HCT116 (cell line): Measurements from ENCODE around the gene ATP6AP1. TPM values are rescaled to one million over a fixed set of nuclear protein-coding genes. Genes with fewer than 3 reads are reported as not detected.

Experiments used
- ATAC-seq: fragments of 200-7000 bp; cut with Tn5 transposase; 2 replicates; pipeline ENCODE4 v1.9.1; 2020; ENCODE audit warnings: mild to moderate bottlenecking, moderate library complexity
- BruUV-seq: library from RNA; stranded (reverse); fragments of 400-500 nt; replicated peaks from 2 replicates; lab custom pipeline; 2021; lab: Mats Ljungman, UMichigan
- CTCF ChIA-PET: fragments of 300-600 bp; sonication (Branson Sonifier 250); formaldehyde crosslinking; loops from one replicate; lab custom pipeline; 2021; ENCODE audit warnings: antibody characterized with exemption; lab: Charles Lee
- POLR2A ChIA-PET: fragments of 300-600, 350-600 bp; sonication (Branson Sonifier 250); formaldehyde crosslinking; loops from one replicate; lab custom pipeline; 2021; ENCODE audit warnings: antibody characterized with exemption; lab: Charles Lee
- RAD21 ChIA-PET, 2 experiments: fragments of 300-600 bp; sonication (Branson Sonifier 250); formaldehyde crosslinking; loops; one replicate each; lab custom pipeline; 2023; ENCODE audit warnings: low total read pairs in 2 of 2; ENCODE audit not compliant: uncharacterized antibody in 2 of 2, unreplicated experiment in 2 of 2, low non-redundant PET in 1 of 2; lab: Charles Lee
- DNase-seq: peaks from one replicate; pipeline ENCODE4 v3.0.0-alpha.2; 2010; ENCODE audit warnings: low read depth, low spot score
- H2AFZ ChIP-seq: fragments of 200-600 bp; shearing (Covaris generic), sonication (generic); 2 replicates; pipeline ENCODE4 v1.6.1; 2017; ENCODE audit warnings: low read depth, mixed run types, mixed read lengths, antibody characterized with exemption, low read length; ENCODE audit not compliant: poor library complexity, severe bottlenecking
- H3K27ac ChIP-seq: 2 replicates; pipeline ENCODE4 v1.5.1; 2012; ENCODE audit warnings: low read depth, low read length
- H3K27me3 ChIP-seq: fragments of 200-600 bp; sonication (generic); 2 replicates; pipeline ENCODE4 v1.6.1; 2016; ENCODE audit warnings: mixed run types, low read length, mixed read lengths; ENCODE audit not compliant: insufficient read depth
- H3K36me3 ChIP-seq, 2 experiments: fragments of 200-500 bp in 1 of 2; fragments of 200-600 bp in 1 of 2; sonication (Bioruptor generic) in 1 of 2; sonication (generic) in 1 of 2; 2 replicates each; pipeline versions ENCODE4 v1.5.1 to v1.6.1; 2014 to 2016; ENCODE audit warnings: low read length in 2 of 2, inconsistent platforms in 1 of 2, mixed read lengths in 1 of 2, mixed run types in 1 of 2; ENCODE audit not compliant: insufficient read depth in 2 of 2, control insufficient read depth in 1 of 2
- H3K4me1 ChIP-seq, 2 experiments: fragments of 200-600 bp in 1 of 2; sonication (generic) in 1 of 2; 2 replicates each; pipeline versions ENCODE4 v1.5.1 to v1.6.1; 2012 to 2017; ENCODE audit warnings: low read length in 2 of 2, inconsistent platforms in 1 of 2, mild to moderate bottlenecking in 1 of 2, mixed read lengths in 1 of 2, mixed run types in 1 of 2, moderate library complexity in 1 of 2; ENCODE audit not compliant: insufficient read depth in 2 of 2, control insufficient read depth in 1 of 2
- H3K4me2 ChIP-seq: fragments of 200-600 bp; sonication (generic); 2 replicates; pipeline ENCODE4 v1.6.1; 2017; ENCODE audit warnings: mixed run types, low read length, mixed read lengths
- H3K4me3 ChIP-seq, 2 experiments: fragments of 200-600 bp in 1 of 2; sonication (generic) in 1 of 2; replicated peaks in 1 of 2; 2 replicates each; pipeline ENCODE4 v1.5.1; 2011 to 2016; ENCODE audit warnings: low read length in 2 of 2, control low read depth in 1 of 2, low read depth in 1 of 2, mild to moderate bottlenecking in 1 of 2, mixed read lengths in 1 of 2, mixed run types in 1 of 2
- H3K79me2 ChIP-seq: fragments of 200-600 bp; sonication (generic); 2 replicates; pipeline ENCODE4 v1.6.1; 2017; ENCODE audit warnings: mild to moderate bottlenecking, mixed run types, low read length, moderate library complexity, mixed read lengths; ENCODE audit not compliant: insufficient read depth
- H3K9ac ChIP-seq: fragments of 200-600 bp; sonication (generic); 2 replicates; pipeline ENCODE4 v1.6.1; 2016; ENCODE audit warnings: low read length, mixed read lengths
- H3K9me2 ChIP-seq: fragments of 200-600 bp; sonication (generic), shearing (Covaris generic); 2 replicates; pipeline ENCODE4 v1.6.1; 2017; ENCODE audit warnings: mixed run types, mild to moderate bottlenecking, moderate library complexity; ENCODE audit not compliant: insufficient read depth
- H3K9me3 ChIP-seq, 2 experiments: fragments of 200-500 bp in 1 of 2; fragments of 200-600 bp in 1 of 2; sonication (Bioruptor generic) in 1 of 2; sonication (generic) in 1 of 2; 2 replicates each; pipeline ENCODE4 v1.6.1; 2014 to 2017; ENCODE audit warnings: low read length in 2 of 2, mixed read lengths in 2 of 2, inconsistent platforms in 1 of 2, low read depth in 1 of 2, mild to moderate bottlenecking in 1 of 2, mixed run types in 1 of 2, moderate library complexity in 1 of 2; ENCODE audit not compliant: control insufficient read depth in 1 of 2, insufficient read depth in 1 of 2
- H4K20me1 ChIP-seq: fragments of 200-600 bp; sonication (generic), shearing (Covaris generic); 2 replicates; pipeline ENCODE4 v1.6.1; 2017; ENCODE audit warnings: mixed run types, mild to moderate bottlenecking, moderate library complexity; ENCODE audit not compliant: insufficient read depth
- CBX3 ChIP-seq: IDR thresholded peaks from 2 replicates; pipeline ENCODE4 v1.6.1; 2012; ENCODE audit warnings: low read depth
- CEBPB ChIP-seq: IDR thresholded peaks from 2 replicates; pipeline ENCODE4 v1.6.1; 2012; ENCODE audit warnings: low read depth
- FOSL1 ChIP-seq: IDR thresholded peaks from 2 replicates; pipeline ENCODE4 v1.6.1; 2012; ENCODE audit warnings: low read depth
- POLR2A ChIP-seq: IDR thresholded peaks from 2 replicates; pipeline ENCODE4 v1.7.0; 2011; ENCODE audit warnings: borderline replicate concordance; ENCODE audit not compliant: insufficient read depth, insufficient read length; ENCODE audit errors: extremely low read depth
- POLR2AphosphoS5 ChIP-seq: IDR thresholded peaks from 2 replicates; pipeline ENCODE4 v1.6.1; 2011; ENCODE audit warnings: mild to moderate bottlenecking, low read depth, low read length, moderate library complexity
- TCF7L2 ChIP-seq: IDR thresholded peaks from 2 replicates; pipeline ENCODE4 v1.7.0; 2011; ENCODE audit warnings: borderline replicate concordance, inconsistent platforms; ENCODE audit not compliant: insufficient read depth, insufficient read length; ENCODE audit errors: extremely low read depth
- ZFX ChIP-seq: fragments of 450-650 bp; IDR thresholded peaks from 2 replicates; pipeline ENCODE4 v1.6.1; 2017
- ZNF274 ChIP-seq: fragments of 200-500 bp; sonication (Bioruptor generic); IDR thresholded peaks from 2 replicates; pipeline ENCODE4 v1.6.1; 2014; ENCODE audit warnings: mild to moderate bottlenecking, low read depth, low read length, inconsistent platforms
- intact Hi-C: fragments of 100-400 bp; cut with micrococcal nuclease; formaldehyde crosslinking; loops from 2 replicates; pipeline ENCODE4 v1.10.0; 2022
- total RNA-seq: library from RNA; stranded (reverse); gene quantifications from one replicate; pipeline ENCODE4 v1.2.1, GENCODE V29; 2021; ENCODE audit not compliant: unreplicated experiment
- TF ChIP-seq, protein P1 (sequence below): IDR thresholded peaks from 2 replicates; pipeline ENCODE4 v1.6.1; 2011; ENCODE audit warnings: mild to moderate bottlenecking, low read length, moderate library complexity; ENCODE audit not compliant: insufficient replicate concordance; ENCODE audit errors: extremely low read depth
- TF ChIP-seq, protein P2 (sequence below): IDR thresholded peaks from 2 replicates; pipeline ENCODE4 v1.6.1; 2012

The ATP6AP1 gene
- total RNA-seq, 1 experiment from 2014 or later, result 53.4 TPM

DNA sequence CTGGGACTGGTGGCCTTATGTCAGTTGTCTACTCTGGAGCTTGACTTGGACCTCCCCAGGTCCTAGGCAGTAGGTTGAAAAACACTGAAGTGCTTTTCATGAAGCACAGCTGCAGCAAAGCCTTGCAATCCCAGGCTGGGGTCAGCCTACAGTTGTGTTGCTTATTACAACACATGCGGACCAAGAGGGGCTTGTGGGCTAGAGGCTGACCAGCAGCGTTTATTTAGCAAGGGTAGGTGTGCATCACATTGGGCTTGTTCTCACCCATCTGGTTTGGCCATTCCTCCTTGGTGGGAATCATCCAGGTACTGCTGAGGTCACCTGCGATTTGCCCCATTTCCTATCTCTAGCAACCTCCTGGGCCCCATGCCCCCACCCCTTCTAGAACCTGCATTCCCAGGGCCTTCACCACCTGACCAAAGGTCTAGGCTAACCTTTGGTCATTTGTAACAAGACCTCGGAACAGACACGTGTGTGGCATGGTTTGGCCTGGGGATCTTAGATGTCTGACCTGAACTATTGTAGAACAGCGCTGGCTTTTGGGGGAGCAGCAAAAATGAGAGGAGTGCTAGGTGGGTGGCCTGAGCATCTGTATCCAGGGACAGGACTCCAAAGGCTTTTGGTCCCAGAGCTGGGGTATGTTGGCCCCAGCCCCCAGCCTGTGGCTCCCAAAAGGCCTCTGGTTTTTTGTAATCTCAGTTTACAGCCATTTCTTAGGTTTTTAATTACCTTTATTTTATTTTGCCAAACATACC lies 27.3 kb upstream of the ATP6AP1 start:
- ChIA-PET CTCF (no interaction called here), POLR2A (interaction anchor here (2.8 kb wide), 1 partner anchor 8 kb away, joined by 10 read pairs; the partner anchor contains the start of gene DNASE1L1), RAD21 (no interaction called here)
- H3K27me3 ChIP-seq, result no peaks in the 10 kb centered on the region
- peaks cover 0 to 27% of the 10 kb centered on the region in 2 experiments; a peak in 1 of 4 replicates for H3K36me3 ChIP-seq
- no peak overlapping the region for H3K4me3 ChIP-seq
- H3K9ac ChIP-seq, result no peak overlapping the region
- no peak overlapping the region for H2AFZ ChIP-seq
- H3K79me2 ChIP-seq, result peaks cover 19% of the 10 kb centered on the region
- H3K27ac ChIP-seq, result peak overlapping the region; percentile 45; the same call in 1 of the 2 replicates
- DNase-seq (no peak), ATAC-seq (peak; percentile 14)
- BruUV-seq, result no TSS peak
- no peaks in the 10 kb centered on the region for H3K9me3 ChIP-seq
- H4K20me1 ChIP-seq, result no peaks in the 10 kb centered on the region
- intact Hi-C loops, result no loop called here
- TF ChIP-seq, protein P1, sequence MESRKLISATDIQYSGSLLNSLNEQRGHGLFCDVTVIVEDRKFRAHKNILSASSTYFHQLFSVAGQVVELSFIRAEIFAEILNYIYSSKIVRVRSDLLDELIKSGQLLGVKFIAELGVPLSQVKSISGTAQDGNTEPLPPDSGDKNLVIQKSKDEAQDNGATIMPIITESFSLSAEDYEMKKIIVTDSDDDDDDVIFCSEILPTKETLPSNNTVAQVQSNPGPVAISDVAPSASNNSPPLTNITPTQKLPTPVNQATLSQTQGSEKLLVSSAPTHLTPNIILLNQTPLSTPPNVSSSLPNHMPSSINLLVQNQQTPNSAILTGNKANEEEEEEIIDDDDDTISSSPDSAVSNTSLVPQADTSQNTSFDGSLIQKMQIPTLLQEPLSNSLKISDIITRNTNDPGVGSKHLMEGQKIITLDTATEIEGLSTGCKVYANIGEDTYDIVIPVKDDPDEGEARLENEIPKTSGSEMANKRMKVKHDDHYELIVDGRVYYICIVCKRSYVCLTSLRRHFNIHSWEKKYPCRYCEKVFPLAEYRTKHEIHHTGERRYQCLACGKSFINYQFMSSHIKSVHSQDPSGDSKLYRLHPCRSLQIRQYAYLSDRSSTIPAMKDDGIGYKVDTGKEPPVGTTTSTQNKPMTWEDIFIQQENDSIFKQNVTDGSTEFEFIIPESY, result no peak
- TF ChIP-seq ZNF274 (no peak), FOSL1 (no peak), POLR2A (peak; percentile 74), CBX3 (no peak), TCF7L2 (no peak), ZFX (no peak), POLR2AphosphoS5 (peak; percentile 78), CEBPB (no peak)
- TF ChIP-seq, protein P2, sequence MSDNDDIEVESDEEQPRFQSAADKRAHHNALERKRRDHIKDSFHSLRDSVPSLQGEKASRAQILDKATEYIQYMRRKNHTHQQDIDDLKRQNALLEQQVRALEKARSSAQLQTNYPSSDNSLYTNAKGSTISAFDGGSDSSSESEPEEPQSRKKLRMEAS, result no peak
- no peaks in the 10 kb centered on the region for H3K9me2 ChIP-seq
- peaks cover 0 to 21% of the 10 kb centered on the region in 2 experiments; a peak in 2 of 4 replicates for H3K4me1 ChIP-seq
- no peak overlapping the region for H3K4me2 ChIP-seq
